PC-9 (cell line): Measurements from ENCODE around the gene TSPEAR.

ENCODE experiments used
- EZH2 ChIP-seq: fragments of 200-600 bp; sonication (generic); IDR thresholded peaks from 2 replicates; pipeline ENCODE4 v1.8.0; 2017; ENCODE audit warnings: antibody characterized with exemption, low read depth
- TF ChIP-seq, protein P1 (sequence below): fragments of 200-600 bp; sonication (generic); conservative IDR thresholded peaks from 2 replicates; pipeline ENCODE4 v1.6.1; 2017; ENCODE audit warnings: mixed run types, antibody characterized with exemption, mild to moderate bottlenecking, moderate library complexity

GRCh38 chr21:44671911-44672310 lies 39.5 kb downstream of the TSPEAR start:
- TF ChIP-seq, protein P1, sequence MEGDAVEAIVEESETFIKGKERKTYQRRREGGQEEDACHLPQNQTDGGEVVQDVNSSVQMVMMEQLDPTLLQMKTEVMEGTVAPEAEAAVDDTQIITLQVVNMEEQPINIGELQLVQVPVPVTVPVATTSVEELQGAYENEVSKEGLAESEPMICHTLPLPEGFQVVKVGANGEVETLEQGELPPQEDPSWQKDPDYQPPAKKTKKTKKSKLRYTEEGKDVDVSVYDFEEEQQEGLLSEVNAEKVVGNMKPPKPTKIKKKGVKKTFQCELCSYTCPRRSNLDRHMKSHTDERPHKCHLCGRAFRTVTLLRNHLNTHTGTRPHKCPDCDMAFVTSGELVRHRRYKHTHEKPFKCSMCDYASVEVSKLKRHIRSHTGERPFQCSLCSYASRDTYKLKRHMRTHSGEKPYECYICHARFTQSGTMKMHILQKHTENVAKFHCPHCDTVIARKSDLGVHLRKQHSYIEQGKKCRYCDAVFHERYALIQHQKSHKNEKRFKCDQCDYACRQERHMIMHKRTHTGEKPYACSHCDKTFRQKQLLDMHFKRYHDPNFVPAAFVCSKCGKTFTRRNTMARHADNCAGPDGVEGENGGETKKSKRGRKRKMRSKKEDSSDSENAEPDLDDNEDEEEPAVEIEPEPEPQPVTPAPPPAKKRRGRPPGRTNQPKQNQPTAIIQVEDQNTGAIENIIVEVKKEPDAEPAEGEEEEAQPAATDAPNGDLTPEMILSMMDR: no peak
- no peak for TF ChIP-seq EZH2
